HG03575 (cell line): Measurements from ENCODE around the gene LRIT1.

Experiments
- ATAC-seq: cut with Tn5 transposase; IDR thresholded peaks from one replicate; pipeline ENCODE4 v1.9.1; 2021; ENCODE audit not compliant: unreplicated experiment, insufficient number of reproducible peaks, low FRiP score; ENCODE audit errors: extremely low read depth

LRIT1 gene

GRCh38 chr10:84200537-84201243 lies 40.7 kb downstream of the LRIT1 start:
- ATAC-seq = no peak

GRCh38 chr10:84198206-84198915 lies 43.0 kb downstream of the LRIT1 start:
- no peak for ATAC-seq

- ATAC-seq = no peak
Measured at GRCh38 chr10:84197643-84198042, 43.7 kb downstream of the LRIT1 start.

GRCh38 chr10:84196941-84197340 lies 44.4 kb downstream of the LRIT1 start:
- no peak for ATAC-seq

- no peak for ATAC-seq
Measured at GRCh38 chr10:84196083-84196482, 45.3 kb downstream of the LRIT1 start.

- no peak for ATAC-seq
Measured at GRCh38 chr10:84195044-84195830, 46.1 kb downstream of the LRIT1 start.

GRCh38 chr10:84194424-84195043 lies 46.8 kb downstream of the LRIT1 start, which contains the start of gene CDHR1:
Gene CDHR1 (plus strand): TSS chr10:84194537. CDS start chr10:84194761, 224 bp downstream.
- no peak for ATAC-seq

GRCh38 chr10:84193846-84194423 lies 47.4 kb downstream of the LRIT1 start:
- no peak for ATAC-seq

- no peak for ATAC-seq
Measured at GRCh38 chr10:84193327-84193726, 48.0 kb downstream of the LRIT1 start.

GRCh38 chr10:84191106-84191505 lies 50.2 kb downstream of the LRIT1 start:
- ATAC-seq = no peak

- ATAC-seq = no peak
Measured at GRCh38 chr10:84190621-84191020, 50.7 kb downstream of the LRIT1 start.

GRCh38 chr10:84188815-84189214 lies 52.5 kb downstream of the LRIT1 start:
- ATAC-seq = no peak

- ATAC-seq = no peak
Measured at GRCh38 chr10:84185526-84186175, 55.7 kb downstream of the LRIT1 start.

- no peak for ATAC-seq
Measured at GRCh38 chr10:84184517-84184916, 56.8 kb downstream of the LRIT1 start.

- no peak for ATAC-seq
Measured at GRCh38 chr10:84181631-84182030, 59.7 kb downstream of the LRIT1 start.
